Panc1 (cell line): ENCODE measurements around the gene ZFAND6. TPM values are rescaled to one million over a fixed set of nuclear protein-coding genes. Genes with fewer than 3 reads are reported as not detected.

Source experiments
- ATAC-seq: fragments of 200-7000 bp; cut with Tn5 transposase; 2 replicates; pipeline ENCODE4 v1.9.1; 2020; ENCODE audit warnings: mild to moderate bottlenecking, moderate library complexity
- BruUV-seq: library from RNA; stranded (reverse); fragments of 400-500 nt; replicated peaks from 2 replicates; lab custom pipeline; 2021; lab: Mats Ljungman, UMichigan
- CTCF ChIA-PET: fragments of 300-600 bp; sonication (Branson Sonifier 250); formaldehyde crosslinking; loops from one replicate; lab custom pipeline; 2022; ENCODE audit warnings: antibody characterized with exemption; lab: Charles Lee
- POLR2A ChIA-PET: fragments of 300-600 bp; sonication (Branson Sonifier 250); formaldehyde crosslinking; loops from one replicate; lab custom pipeline; 2022; ENCODE audit warnings: antibody characterized with exemption; lab: Charles Lee
- DNase-seq: peaks from one replicate; pipeline ENCODE4 v3.0.0-alpha.2; 2010; ENCODE audit warnings: low read depth, low spot score
- H3K27ac ChIP-seq: 2 replicates; pipeline ENCODE4 v1.5.1; 2011; ENCODE audit warnings: mild to moderate bottlenecking, low read length, inconsistent platforms
- H3K27me3 ChIP-seq: fragments of 200-500 bp; sonication (Bioruptor generic); 2 replicates; pipeline ENCODE4 v1.6.0; 2014; ENCODE audit warnings: low read length, inconsistent platforms; ENCODE audit not compliant: control insufficient read depth, insufficient read depth
- H3K36me3 ChIP-seq: fragments of 200-500 bp; sonication (Bioruptor generic); 2 replicates; pipeline ENCODE4 v1.5.1; 2014; ENCODE audit warnings: inconsistent platforms, mild to moderate bottlenecking, low read length, moderate library complexity; ENCODE audit not compliant: control insufficient read depth, insufficient read depth
- H3K4me1 ChIP-seq: 2 replicates; pipeline ENCODE4 v1.5.1; 2011; ENCODE audit warnings: inconsistent platforms, mild to moderate bottlenecking, low read length, moderate library complexity; ENCODE audit not compliant: control insufficient read depth, insufficient read depth
- H3K4me3 ChIP-seq, 2 experiments: 2 replicates each; pipeline ENCODE4 v1.5.1; 2011 to 2012; ENCODE audit warnings: low read depth in 2 of 2, low read length in 2 of 2, mild to moderate bottlenecking in 2 of 2, inconsistent platforms in 1 of 2, moderate library complexity in 1 of 2
- H3K9me3 ChIP-seq: fragments of 200-500 bp; sonication (Bioruptor generic); 2 replicates; pipeline ENCODE4 v1.5.1; 2014; ENCODE audit warnings: low read depth, mild to moderate bottlenecking, inconsistent platforms, low read length, moderate library complexity; ENCODE audit not compliant: control insufficient read depth, insufficient read depth
- POLR2AphosphoS5 ChIP-seq: IDR thresholded peaks from 2 replicates; pipeline ENCODE4 v1.6.1; 2012; ENCODE audit warnings: mild to moderate bottlenecking, low read depth, low read length, moderate library complexity
- SIN3A ChIP-seq: IDR thresholded peaks from 2 replicates; pipeline ENCODE4 v1.6.1; 2012; ENCODE audit warnings: low read depth, mild to moderate bottlenecking, low read length, moderate library complexity, borderline replicate concordance; ENCODE audit not compliant: insufficient read depth
- TCF7L2 ChIP-seq: IDR thresholded peaks from 2 replicates; pipeline ENCODE4 v1.6.1; 2011; ENCODE audit warnings: mild to moderate bottlenecking, low read depth, low read length, inconsistent platforms
- in situ Hi-C: cut with HindIII; loops from 2 replicates; pipeline ENCODE4 v1.10.0; 2016; ENCODE audit warnings: low sequenced_read_pairs, low pct_unique_long_range_greater_than_20kb
- intact Hi-C: fragments of 100-400 bp; cut with micrococcal nuclease; formaldehyde crosslinking; loops from one replicate; pipeline ENCODE4 v1.10.0; 2022; ENCODE audit not compliant: unreplicated experiment
- total RNA-seq: library from RNA; stranded (reverse); gene quantifications from one replicate; pipeline ENCODE4 v1.2.1, GENCODE V29; 2021; ENCODE audit not compliant: unreplicated experiment
- TF ChIP-seq, protein P1 (sequence below): fragments of 450-650 bp; IDR thresholded peaks from 2 replicates; pipeline ENCODE4 v1.5.1; 2017; ENCODE audit warnings: mild to moderate bottlenecking
- TF ChIP-seq, protein P2 (sequence below), 2 experiments: IDR thresholded peaks; 2 replicates each; pipeline ENCODE4 v1.6.1; 2011 to 2012; ENCODE audit warnings: low read depth in 2 of 2, control low read depth in 1 of 2, low read length in 1 of 2, mild to moderate bottlenecking in 1 of 2, moderate library complexity in 1 of 2; ENCODE audit not compliant: insufficient read depth in 1 of 2

The ZFAND6 gene
- total RNA-seq, 1 experiment from 2014 or later = 73.0 TPM

DNA sequence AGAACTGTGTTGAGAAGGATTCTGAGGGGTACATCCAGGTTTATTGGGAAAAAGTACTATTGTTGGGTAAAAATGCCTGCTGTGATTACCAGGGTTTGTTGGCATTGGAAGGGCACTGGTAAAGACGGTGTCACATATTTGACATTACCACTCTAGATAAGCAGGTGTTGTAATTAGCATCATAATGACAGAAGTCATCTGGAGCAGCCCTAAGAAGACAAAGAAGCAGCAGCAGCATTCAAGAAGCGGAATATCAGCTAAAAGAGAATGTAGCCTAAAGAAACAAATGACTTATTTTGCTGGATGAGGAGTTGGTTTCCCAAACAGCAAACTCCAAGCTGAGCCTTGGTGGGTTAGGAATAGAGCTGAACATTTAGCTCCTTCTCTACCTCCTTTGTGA, 30.5 kb upstream of the ZFAND6 start:
- in situ Hi-C loops (no loop called here), intact Hi-C loops (no loop called here)
- no peak overlapping the region for H3K27ac ChIP-seq
- ChIA-PET POLR2A (no interaction called here), CTCF (interaction anchor here (0.5 kb wide), 1 partner anchor 333 kb away, joined by 4 read pairs; no protein-coding TSS in a partner anchor)
- H3K27me3 ChIP-seq = no peaks in the 10 kb centered on the region
- no peak for TF ChIP-seq SIN3A
- TF ChIP-seq, protein P1, sequence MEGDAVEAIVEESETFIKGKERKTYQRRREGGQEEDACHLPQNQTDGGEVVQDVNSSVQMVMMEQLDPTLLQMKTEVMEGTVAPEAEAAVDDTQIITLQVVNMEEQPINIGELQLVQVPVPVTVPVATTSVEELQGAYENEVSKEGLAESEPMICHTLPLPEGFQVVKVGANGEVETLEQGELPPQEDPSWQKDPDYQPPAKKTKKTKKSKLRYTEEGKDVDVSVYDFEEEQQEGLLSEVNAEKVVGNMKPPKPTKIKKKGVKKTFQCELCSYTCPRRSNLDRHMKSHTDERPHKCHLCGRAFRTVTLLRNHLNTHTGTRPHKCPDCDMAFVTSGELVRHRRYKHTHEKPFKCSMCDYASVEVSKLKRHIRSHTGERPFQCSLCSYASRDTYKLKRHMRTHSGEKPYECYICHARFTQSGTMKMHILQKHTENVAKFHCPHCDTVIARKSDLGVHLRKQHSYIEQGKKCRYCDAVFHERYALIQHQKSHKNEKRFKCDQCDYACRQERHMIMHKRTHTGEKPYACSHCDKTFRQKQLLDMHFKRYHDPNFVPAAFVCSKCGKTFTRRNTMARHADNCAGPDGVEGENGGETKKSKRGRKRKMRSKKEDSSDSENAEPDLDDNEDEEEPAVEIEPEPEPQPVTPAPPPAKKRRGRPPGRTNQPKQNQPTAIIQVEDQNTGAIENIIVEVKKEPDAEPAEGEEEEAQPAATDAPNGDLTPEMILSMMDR = no peak
- TF ChIP-seq, protein P2, sequence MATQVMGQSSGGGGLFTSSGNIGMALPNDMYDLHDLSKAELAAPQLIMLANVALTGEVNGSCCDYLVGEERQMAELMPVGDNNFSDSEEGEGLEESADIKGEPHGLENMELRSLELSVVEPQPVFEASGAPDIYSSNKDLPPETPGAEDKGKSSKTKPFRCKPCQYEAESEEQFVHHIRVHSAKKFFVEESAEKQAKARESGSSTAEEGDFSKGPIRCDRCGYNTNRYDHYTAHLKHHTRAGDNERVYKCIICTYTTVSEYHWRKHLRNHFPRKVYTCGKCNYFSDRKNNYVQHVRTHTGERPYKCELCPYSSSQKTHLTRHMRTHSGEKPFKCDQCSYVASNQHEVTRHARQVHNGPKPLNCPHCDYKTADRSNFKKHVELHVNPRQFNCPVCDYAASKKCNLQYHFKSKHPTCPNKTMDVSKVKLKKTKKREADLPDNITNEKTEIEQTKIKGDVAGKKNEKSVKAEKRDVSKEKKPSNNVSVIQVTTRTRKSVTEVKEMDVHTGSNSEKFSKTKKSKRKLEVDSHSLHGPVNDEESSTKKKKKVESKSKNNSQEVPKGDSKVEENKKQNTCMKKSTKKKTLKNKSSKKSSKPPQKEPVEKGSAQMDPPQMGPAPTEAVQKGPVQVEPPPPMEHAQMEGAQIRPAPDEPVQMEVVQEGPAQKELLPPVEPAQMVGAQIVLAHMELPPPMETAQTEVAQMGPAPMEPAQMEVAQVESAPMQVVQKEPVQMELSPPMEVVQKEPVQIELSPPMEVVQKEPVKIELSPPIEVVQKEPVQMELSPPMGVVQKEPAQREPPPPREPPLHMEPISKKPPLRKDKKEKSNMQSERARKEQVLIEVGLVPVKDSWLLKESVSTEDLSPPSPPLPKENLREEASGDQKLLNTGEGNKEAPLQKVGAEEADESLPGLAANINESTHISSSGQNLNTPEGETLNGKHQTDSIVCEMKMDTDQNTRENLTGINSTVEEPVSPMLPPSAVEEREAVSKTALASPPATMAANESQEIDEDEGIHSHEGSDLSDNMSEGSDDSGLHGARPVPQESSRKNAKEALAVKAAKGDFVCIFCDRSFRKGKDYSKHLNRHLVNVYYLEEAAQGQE (IDR thresholded peaks at IDR 0.05; ENCODE audit: insufficient read depth in 1 of 2, low read depth in 2 of 2, low read length in 1 of 2) = no peak
- TF ChIP-seq TCF7L2 = no peak
- no peak for TF ChIP-seq POLR2AphosphoS5
- no TSS peak for BruUV-seq
- ATAC-seq (no peak), DNase-seq (no peak)
- no peaks in the 10 kb centered on the region for H3K36me3 ChIP-seq
- peaks cover 19% of the 10 kb centered on the region for H3K4me1 ChIP-seq
- no peak overlapping the region for H3K4me3 ChIP-seq
- no peaks in the 10 kb centered on the region for H3K9me3 ChIP-seq

DNA sequence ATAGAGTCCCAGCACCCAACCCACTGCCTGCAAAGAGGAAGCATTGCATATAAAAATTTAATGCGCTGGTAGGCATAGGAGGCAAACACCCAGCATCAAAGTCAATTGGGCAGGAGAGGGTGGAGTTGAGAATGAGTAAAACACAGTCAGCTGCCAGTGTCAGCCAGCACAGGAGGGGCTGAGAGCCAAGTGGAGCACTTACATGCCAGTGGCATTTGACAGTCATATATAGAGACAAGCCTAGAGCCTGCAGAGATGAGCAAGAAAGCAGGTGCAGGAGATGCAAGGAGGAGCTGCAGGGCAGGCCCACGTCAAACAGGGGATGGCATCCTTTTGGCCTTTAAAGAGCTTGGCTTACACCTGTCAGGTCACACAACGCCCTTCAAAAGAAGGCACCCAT, 27.6 kb upstream of the ZFAND6 start:
- peak overlapping the region; percentile 36 for H3K27ac ChIP-seq
- BruUV-seq = no TSS peak
- DNase-seq = no peak
- TF ChIP-seq, protein P1 = no peak
- TF ChIP-seq SIN3A = no peak
- TF ChIP-seq, protein P2 (IDR thresholded peaks at IDR 0.05; ENCODE audit: insufficient read depth in 1 of 2, low read depth in 2 of 2, low read length in 1 of 2) = no peak
- TF ChIP-seq POLR2AphosphoS5 = no peak
- no peak for TF ChIP-seq TCF7L2
- no peak for ATAC-seq
- intact Hi-C loops = no loop called here
- H3K9me3 ChIP-seq = no peaks in the 10 kb centered on the region
- ChIA-PET CTCF (no interaction called here), POLR2A (no interaction called here)
- no peak overlapping the region for H3K4me3 ChIP-seq
- H3K36me3 ChIP-seq = no peaks in the 10 kb centered on the region
- in situ Hi-C loops = no loop called here
- no peaks in the 10 kb centered on the region for H3K27me3 ChIP-seq
- H3K4me1 ChIP-seq = peaks cover 19% of the 10 kb centered on the region
